Kidney epithelial cell (primary cell): ENCODE data around the gene LDB2. TPM values are rescaled to one million over a fixed set of nuclear protein-coding genes. Genes with fewer than 3 reads are reported as not detected.
"Not testable (repeated sequence)": the region's sequence is repeated elsewhere in the genome, so short reads cannot be mapped to it uniquely, and the experiment has no call there.

Experiments used
- DNase-seq: peaks from one replicate; pipeline ENCODE4 v3.0.0-alpha.2; 2010; ENCODE audit warnings: low read depth
- H3K27me3 ChIP-seq: 2 replicates; pipeline ENCODE4 v1.6.0; 2011; ENCODE audit warnings: low read length; ENCODE audit not compliant: control insufficient read depth, insufficient read depth
- H3K36me3 ChIP-seq: 2 replicates; pipeline ENCODE4 v1.5.1; 2011; ENCODE audit warnings: low read length; ENCODE audit not compliant: control insufficient read depth, insufficient read depth
- H3K4me3 ChIP-seq: 2 replicates; pipeline ENCODE4 v1.5.1; 2011; ENCODE audit warnings: low read depth, mild to moderate bottlenecking, control low read depth, low read length
- total RNA-seq: library from RNA; depleted of rRNA; stranded (reverse); fragments of >200 nt; gene quantifications from 2 replicates; pipeline ENCODE4 v1.2.3, GENCODE V29; 2015
- TF ChIP-seq, protein P1 (sequence below): IDR thresholded peaks from 2 replicates; pipeline ENCODE4 v1.5.1; 2011; ENCODE audit warnings: mild to moderate bottlenecking, moderate library complexity, low read length, control low read depth, inconsistent platforms; ENCODE audit not compliant: insufficient read depth, poor library complexity, severe bottlenecking

Gene LDB2
- total RNA-seq, 1 donor from 2014 or later = 0.46 TPM

DNA sequence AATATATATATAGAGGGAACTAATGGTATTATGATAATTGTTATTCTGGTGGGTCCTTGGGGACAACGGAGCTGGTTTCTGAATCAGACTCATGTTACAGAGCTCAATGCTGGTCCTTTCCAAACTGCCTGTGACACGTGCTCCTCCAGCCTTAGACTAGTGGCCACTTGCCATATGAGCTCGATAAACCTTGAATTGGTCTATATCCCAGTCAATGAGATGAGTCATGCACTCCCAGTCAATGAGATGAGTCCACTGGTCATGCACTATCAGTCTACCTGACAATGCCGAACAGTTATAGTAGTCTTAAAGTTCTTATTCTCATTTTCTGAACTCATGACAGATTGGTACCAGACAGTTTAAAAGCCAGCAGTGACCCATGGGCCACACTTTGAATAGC lies 325.2 kb downstream of the LDB2 start:
- Histone ChIP-seq H3K4me3 (no peak overlapping the region), H3K27me3 (no peaks in the 10 kb centered on the region), H3K36me3 (no peaks in the 10 kb centered on the region)
- no peak for DNase-seq
- TF ChIP-seq, protein P1, sequence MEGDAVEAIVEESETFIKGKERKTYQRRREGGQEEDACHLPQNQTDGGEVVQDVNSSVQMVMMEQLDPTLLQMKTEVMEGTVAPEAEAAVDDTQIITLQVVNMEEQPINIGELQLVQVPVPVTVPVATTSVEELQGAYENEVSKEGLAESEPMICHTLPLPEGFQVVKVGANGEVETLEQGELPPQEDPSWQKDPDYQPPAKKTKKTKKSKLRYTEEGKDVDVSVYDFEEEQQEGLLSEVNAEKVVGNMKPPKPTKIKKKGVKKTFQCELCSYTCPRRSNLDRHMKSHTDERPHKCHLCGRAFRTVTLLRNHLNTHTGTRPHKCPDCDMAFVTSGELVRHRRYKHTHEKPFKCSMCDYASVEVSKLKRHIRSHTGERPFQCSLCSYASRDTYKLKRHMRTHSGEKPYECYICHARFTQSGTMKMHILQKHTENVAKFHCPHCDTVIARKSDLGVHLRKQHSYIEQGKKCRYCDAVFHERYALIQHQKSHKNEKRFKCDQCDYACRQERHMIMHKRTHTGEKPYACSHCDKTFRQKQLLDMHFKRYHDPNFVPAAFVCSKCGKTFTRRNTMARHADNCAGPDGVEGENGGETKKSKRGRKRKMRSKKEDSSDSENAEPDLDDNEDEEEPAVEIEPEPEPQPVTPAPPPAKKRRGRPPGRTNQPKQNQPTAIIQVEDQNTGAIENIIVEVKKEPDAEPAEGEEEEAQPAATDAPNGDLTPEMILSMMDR = no peak

DNA sequence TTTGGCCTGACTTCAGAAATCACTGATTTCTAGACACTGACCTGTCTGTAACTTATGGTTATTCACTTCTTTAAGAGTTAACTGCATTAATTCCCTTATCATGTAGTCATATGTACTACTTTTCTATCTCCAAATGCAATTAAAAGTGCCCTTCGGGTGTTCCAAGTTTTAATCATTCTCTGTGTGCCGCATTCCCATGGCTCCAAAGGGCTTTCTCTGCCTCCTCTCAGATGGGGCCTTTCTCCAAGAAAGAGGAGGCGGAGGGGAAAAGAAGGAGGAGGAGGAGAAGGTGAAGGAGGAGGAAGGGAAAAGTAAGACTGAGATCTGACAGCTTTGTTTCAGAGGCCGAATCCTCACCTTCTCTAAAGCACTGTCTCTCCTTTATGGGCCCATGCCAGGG lies 325.8 kb downstream of the LDB2 start:
- no peak for DNase-seq
- Histone ChIP-seq H3K4me3 (no peak overlapping the region), H3K27me3 (no peaks in the 10 kb centered on the region), H3K36me3 (no peaks in the 10 kb centered on the region)
- TF ChIP-seq, protein P1 = no peak

DNA sequence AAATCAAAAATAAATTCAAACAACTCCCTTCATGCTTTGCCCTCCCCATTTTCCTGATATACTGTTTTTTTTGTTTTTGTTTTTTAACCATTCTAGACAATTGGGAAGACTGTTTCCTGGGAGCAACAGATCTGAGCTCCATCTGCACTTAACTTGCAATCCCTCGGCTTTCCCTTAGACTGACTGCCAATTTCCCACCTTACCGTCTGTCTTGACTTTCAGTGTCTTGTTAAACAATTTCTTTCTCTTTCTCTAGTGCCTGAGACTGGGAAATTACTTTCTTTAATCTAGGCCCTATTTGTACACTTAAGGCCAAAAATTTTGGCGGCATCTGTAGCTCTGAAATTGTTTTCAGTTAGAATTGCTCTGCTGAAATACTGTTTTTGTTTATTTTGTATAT lies 326.3 kb downstream of the LDB2 start:
- H3K36me3 ChIP-seq = no peaks in the 10 kb centered on the region
- H3K4me3 ChIP-seq = no peak overlapping the region
- TF ChIP-seq, protein P1 = no peak
- no peak for DNase-seq
- H3K27me3 ChIP-seq = no peaks in the 10 kb centered on the region

DNA sequence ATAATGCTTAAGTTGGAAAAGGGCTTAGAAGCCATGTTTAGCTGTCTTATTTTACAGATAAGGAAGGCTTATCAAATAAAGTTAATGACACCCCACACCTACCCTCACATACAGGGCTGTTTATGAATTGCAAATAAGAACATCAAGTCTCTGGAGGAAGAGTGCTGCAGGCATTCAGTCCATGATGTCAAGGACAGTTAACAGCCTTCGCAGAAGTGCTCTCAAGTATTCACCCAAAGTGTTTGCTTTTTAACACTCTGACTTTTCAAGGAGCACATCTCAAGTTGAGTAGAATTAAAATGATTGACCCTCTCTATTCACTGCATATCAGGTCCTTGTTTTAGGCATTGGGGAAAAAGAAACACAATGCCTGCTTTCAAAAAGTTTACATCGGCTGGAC lies 328.7 kb downstream of the LDB2 start:
- no peak for DNase-seq
- TF ChIP-seq, protein P1 = no peak
- no peaks in the 10 kb centered on the region for H3K36me3 ChIP-seq

DNA sequence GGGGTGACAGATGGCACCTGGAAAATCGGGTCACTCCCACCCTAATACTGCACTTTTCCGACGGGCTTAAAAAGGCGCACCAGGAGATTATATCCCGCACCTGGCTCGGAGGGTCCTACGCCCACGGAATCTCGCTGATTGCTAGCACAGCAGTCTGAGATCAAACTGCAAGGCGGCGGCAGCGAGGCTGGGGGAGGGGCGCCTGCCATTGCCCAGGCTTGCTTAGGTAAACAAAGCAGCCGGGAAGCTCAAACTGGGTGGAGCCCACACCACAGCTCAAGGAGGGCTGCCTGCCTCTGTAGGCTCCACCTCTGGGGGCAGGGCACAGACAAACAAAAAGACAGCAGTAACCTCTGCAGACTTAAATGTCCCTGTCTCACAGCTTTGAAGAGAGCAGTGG lies 341.1 kb downstream of the LDB2 start:
- DNase-seq, H3K27me3 ChIP-seq, H3K36me3 ChIP-seq, H3K4me3 ChIP-seq: not testable (repeated sequence)

More for the DNA sequence above, 328.7 kb downstream of the LDB2 start:
- Histone ChIP-seq H3K27me3 (no peaks in the 10 kb centered on the region), H3K4me3 (no peak overlapping the region)

DNA sequence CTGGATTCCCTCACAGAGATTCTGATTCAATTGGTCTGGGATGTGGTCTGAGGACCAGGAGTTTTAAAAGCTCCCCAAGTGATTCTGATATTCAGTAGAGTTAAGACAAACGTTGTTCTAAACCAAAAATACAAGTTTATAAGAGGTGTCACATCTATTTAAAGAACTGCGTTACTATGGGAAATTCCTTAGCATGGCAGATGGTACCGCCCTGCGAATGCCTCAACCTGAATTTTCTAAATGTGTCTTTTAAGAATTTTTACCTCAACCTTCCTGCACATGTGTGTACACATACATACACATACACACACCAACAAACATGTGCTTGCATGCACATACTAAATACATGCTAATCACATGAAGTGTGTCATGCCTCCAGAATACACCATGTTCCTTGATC lies 343.3 kb downstream of the LDB2 start:
- Histone ChIP-seq H3K27me3 (no peaks in the 10 kb centered on the region), H3K36me3 (no peaks in the 10 kb centered on the region), H3K4me3 (no peak overlapping the region)
- no peak for DNase-seq
- TF ChIP-seq, protein P1 = no peak
